HG03571 (cell line): Measurements from ENCODE around the gene SAA2.
"Not testable (repeated sequence)": the region's sequence is repeated elsewhere in the genome, so short reads cannot be mapped to it uniquely, and the experiment has no call there.

Experiments used
- ATAC-seq: cut with Tn5 transposase; IDR thresholded peaks from one replicate; pipeline ENCODE4 v1.9.1; 2021; ENCODE audit not compliant: unreplicated experiment

SAA2 gene

DNA sequence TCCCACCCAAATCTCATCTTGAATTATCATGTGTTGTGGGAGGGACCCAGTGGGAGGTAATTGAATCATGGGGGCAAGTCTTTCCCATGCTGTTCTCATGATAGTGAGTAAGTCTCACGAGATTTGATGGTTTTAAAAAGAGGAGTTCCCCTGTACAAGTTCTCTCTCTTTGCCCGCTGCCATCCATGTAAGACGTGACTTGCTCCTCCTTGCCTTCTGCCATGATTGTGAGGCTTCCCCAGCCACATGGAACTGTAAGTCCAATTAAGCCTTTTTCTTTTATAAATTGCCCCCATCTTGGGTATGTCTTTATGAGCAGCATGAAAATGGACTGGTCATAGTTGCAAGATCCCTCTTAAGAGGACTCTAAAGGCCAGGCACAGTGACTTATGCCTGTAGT, 50.7 kb downstream of the SAA2 start:
- ATAC-seq: not testable (repeated sequence)

DNA sequence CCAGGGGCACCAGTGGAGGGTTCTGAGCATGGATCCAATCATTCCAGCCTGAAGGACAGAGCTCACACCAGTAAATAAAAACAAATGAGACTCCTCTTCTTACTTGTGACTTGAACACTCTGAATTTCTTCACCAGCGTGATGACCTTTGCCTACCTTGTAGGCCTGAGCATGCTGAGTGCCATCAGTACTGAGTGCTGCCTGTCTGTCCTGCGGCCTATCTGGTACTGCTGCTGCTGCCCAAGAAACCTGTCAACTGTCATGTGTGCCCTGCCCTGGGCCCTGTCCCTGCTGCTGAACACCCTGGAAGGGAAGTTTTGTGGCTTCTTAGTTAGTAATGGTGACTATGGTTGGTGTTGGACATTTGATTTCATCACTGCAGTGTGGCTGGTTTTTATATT, 51.9 kb downstream of the SAA2 start:
- ATAC-seq: no peak
